SHP77 treated with DMSO at 0.1 percent for 48 hours (cell line): Measurements from ENCODE around the gene FTO.
"Not testable (repeated sequence)": the region's sequence is repeated elsewhere in the genome, so short reads cannot be mapped to it uniquely, and the experiment has no call there.

ENCODE experiments used
- DNase-seq: peaks from one replicate; lab custom pipeline; 2025; lab: John Stamatoyannopoulos, UW

Gene FTO

GRCh38 chr16:53703590-53704444, at the start of gene FTO, which contains the start of gene RPGRIP1L:
TSS of gene FTO (plus strand) at chr16:53704156.
TSS of gene RPGRIP1L (minus strand) at chr16:53703859. CDS start at chr16:53700723, 3,136 bp downstream.
- DNase-seq: peak; percentile 98

- DNase-seq: no peak
Measured at GRCh38 chr16:53654946-53655345, 49.0 kb upstream of the FTO start.

GRCh38 chr16:53662072-53662471, 41.9 kb upstream of the FTO start:
- no peak for DNase-seq

- DNase-seq: no peak
Measured at GRCh38 chr16:53664724-53665345, 39.1 kb upstream of the FTO start.

GRCh38 chr16:53666786-53667415, 37.1 kb upstream of the FTO start:
- no peak for DNase-seq

GRCh38 chr16:53668869-53669268, 35.1 kb upstream of the FTO start:
- no peak for DNase-seq

GRCh38 chr16:53672461-53672860, 31.5 kb upstream of the FTO start:
- no peak for DNase-seq

- no peak for DNase-seq
Measured at GRCh38 chr16:53673189-53673588, 30.8 kb upstream of the FTO start.

- no peak for DNase-seq
Measured at GRCh38 chr16:53678155-53678554, 25.8 kb upstream of the FTO start.

- no peak for DNase-seq
Measured at GRCh38 chr16:53678756-53679343, 25.1 kb upstream of the FTO start.

- DNase-seq: no peak
Measured at GRCh38 chr16:53680756-53681155, 23.2 kb upstream of the FTO start.

GRCh38 chr16:53681354-53681753, 22.6 kb upstream of the FTO start:
- DNase-seq: no peak

- DNase-seq: not testable (repeated sequence)
Measured at GRCh38 chr16:53685334-53685733, 18.6 kb upstream of the FTO start.

- no peak for DNase-seq
Measured at GRCh38 chr16:53686710-53687109, 17.2 kb upstream of the FTO start.

GRCh38 chr16:53689636-53690035, 14.3 kb upstream of the FTO start:
- no peak for DNase-seq

- no peak for DNase-seq
Measured at GRCh38 chr16:53690771-53691170, 13.2 kb upstream of the FTO start.

GRCh38 chr16:53692146-53692545, 11.8 kb upstream of the FTO start:
- DNase-seq: no peak

- no peak for DNase-seq
Measured at GRCh38 chr16:53693320-53693719, 10.6 kb upstream of the FTO start.

GRCh38 chr16:53695070-53695469, 8.9 kb upstream of the FTO start:
- DNase-seq: no peak

GRCh38 chr16:53698271-53698670, 5.7 kb upstream of the FTO start:
- not testable (repeated sequence) for DNase-seq

- DNase-seq: no peak
Measured at GRCh38 chr16:53704445-53704813, 473 bp downstream of the FTO start.

GRCh38 chr16:53707671-53708070, 3.7 kb downstream of the FTO start:
- DNase-seq: no peak

- no peak for DNase-seq
Measured at GRCh38 chr16:53708490-53708889, 4.5 kb downstream of the FTO start.
